Ishikawa (cell line): ENCODE measurements around the gene SLC35G6.

Experiments
- CEBPB ChIP-seq: IDR thresholded peaks from 2 replicates; pipeline ENCODE4 v1.6.1; 2012
- CREB1 ChIP-seq: IDR thresholded peaks from 2 replicates; pipeline ENCODE4 v1.6.1; 2012; ENCODE audit warnings: low read depth
- EGR1 ChIP-seq: IDR thresholded peaks from 2 replicates; pipeline ENCODE4 v1.6.1; 2012
- NFIC ChIP-seq: IDR thresholded peaks from 2 replicates; pipeline ENCODE4 v1.6.1; 2012
- TAF1 ChIP-seq: IDR thresholded peaks from 2 replicates; pipeline ENCODE4 v1.6.1; 2012; ENCODE audit warnings: low read depth, mild to moderate bottlenecking
- YY1 ChIP-seq: IDR thresholded peaks from 2 replicates; pipeline ENCODE4 v1.6.1; 2012; ENCODE audit warnings: low read depth
- ZBTB7A ChIP-seq: IDR thresholded peaks from 2 replicates; pipeline ENCODE4 v1.6.1; 2012; ENCODE audit warnings: low read depth
- TF ChIP-seq, protein P1 (sequence below): IDR thresholded peaks from 2 replicates; pipeline ENCODE4 v1.6.1; 2012; ENCODE audit warnings: low read depth, mild to moderate bottlenecking
- TF ChIP-seq, protein P2 (sequence below): IDR thresholded peaks from 2 replicates; pipeline ENCODE4 v1.6.1; 2012

DNA sequence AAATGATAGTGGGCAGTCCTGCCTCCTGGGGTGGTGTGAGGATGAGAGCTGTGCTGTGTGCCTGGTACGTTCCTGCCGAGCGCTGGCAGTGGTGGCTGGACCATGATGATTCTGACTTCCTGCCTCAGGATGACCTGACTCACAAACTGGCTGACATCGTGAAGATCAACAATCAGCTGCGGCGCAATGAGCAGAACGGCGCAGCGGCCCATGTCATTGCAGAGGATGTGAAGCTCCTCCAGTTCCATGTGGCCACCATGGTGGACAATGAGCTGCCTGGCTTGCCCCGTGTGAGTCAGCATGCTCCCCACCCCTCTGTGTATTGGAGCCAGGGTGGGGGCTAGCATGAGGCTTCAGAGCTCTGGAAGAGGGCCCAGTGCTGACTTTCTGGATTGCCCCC lies 16.0 kb downstream of the SLC35G6 start:
- TF ChIP-seq YY1: no peak
- no peak for TF ChIP-seq EGR1
- TF ChIP-seq, protein P1, sequence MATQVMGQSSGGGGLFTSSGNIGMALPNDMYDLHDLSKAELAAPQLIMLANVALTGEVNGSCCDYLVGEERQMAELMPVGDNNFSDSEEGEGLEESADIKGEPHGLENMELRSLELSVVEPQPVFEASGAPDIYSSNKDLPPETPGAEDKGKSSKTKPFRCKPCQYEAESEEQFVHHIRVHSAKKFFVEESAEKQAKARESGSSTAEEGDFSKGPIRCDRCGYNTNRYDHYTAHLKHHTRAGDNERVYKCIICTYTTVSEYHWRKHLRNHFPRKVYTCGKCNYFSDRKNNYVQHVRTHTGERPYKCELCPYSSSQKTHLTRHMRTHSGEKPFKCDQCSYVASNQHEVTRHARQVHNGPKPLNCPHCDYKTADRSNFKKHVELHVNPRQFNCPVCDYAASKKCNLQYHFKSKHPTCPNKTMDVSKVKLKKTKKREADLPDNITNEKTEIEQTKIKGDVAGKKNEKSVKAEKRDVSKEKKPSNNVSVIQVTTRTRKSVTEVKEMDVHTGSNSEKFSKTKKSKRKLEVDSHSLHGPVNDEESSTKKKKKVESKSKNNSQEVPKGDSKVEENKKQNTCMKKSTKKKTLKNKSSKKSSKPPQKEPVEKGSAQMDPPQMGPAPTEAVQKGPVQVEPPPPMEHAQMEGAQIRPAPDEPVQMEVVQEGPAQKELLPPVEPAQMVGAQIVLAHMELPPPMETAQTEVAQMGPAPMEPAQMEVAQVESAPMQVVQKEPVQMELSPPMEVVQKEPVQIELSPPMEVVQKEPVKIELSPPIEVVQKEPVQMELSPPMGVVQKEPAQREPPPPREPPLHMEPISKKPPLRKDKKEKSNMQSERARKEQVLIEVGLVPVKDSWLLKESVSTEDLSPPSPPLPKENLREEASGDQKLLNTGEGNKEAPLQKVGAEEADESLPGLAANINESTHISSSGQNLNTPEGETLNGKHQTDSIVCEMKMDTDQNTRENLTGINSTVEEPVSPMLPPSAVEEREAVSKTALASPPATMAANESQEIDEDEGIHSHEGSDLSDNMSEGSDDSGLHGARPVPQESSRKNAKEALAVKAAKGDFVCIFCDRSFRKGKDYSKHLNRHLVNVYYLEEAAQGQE: no peak
- no peak for TF ChIP-seq CEBPB
- no peak for TF ChIP-seq TAF1
- TF ChIP-seq NFIC: no peak
- TF ChIP-seq, protein P2, sequence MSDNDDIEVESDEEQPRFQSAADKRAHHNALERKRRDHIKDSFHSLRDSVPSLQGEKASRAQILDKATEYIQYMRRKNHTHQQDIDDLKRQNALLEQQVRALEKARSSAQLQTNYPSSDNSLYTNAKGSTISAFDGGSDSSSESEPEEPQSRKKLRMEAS: no peak
- no peak for TF ChIP-seq CREB1
- no peak for TF ChIP-seq ZBTB7A
